AG04450 (cell line): ENCODE data around the gene LHFPL2. TPM values are rescaled to one million over a fixed set of nuclear protein-coding genes. Genes with fewer than 3 reads are reported as not detected.

Experiments used
- CTCF ChIA-PET: fragments of 300-600, 350-600 bp; formaldehyde crosslinking; extraction: SDS; loops from one replicate; lab custom pipeline; 2022; ENCODE audit warnings: antibody characterized with exemption, inconsistent platforms; lab: Charles Lee
- POLR2A ChIA-PET: fragments of 350-600 bp; formaldehyde crosslinking; extraction: SDS; loops from one replicate; lab custom pipeline; 2021; ENCODE audit warnings: antibody characterized with exemption, inconsistent platforms; lab: Yijun Ruan, JAX
- DNase-seq: peaks from one replicate; pipeline ENCODE4 v3.0.0-alpha.2; 2011; ENCODE audit warnings: low read depth, low spot score
- H3K27ac ChIP-seq: one replicate; pipeline ENCODE4 v1.5.1; 2012; ENCODE audit warnings: low read depth, low read length, control low read depth
- H3K27me3 ChIP-seq: one replicate; pipeline ENCODE4 v1.6.0; 2012; ENCODE audit warnings: low read length; ENCODE audit not compliant: control insufficient read depth, insufficient read depth
- H3K4me3 ChIP-seq: 2 replicates; pipeline ENCODE4 v1.5.1; 2011; ENCODE audit warnings: mild to moderate bottlenecking, low read depth, low read length, control low read depth
- H3K9me3 ChIP-seq: 2 replicates; pipeline ENCODE4 v1.5.1; 2012; ENCODE audit warnings: low read length; ENCODE audit not compliant: control insufficient read depth, insufficient read depth
- CTCF ChIP-seq: IDR thresholded peaks from 2 replicates; pipeline ENCODE4 v1.5.1; 2011; ENCODE audit warnings: low read depth, low read length, control low read depth, inconsistent platforms
- polyA plus RNA-seq: library from polyadenylated mRNA; depleted of rRNA; stranded (reverse); fragments of >200 nt; gene quantifications from 2 replicates; pipeline ENCODE4 v1.2.3, GENCODE V29; 2011

Gene LHFPL2
- polyA plus RNA-seq, 1 experiment: 20.1 TPM

DNA sequence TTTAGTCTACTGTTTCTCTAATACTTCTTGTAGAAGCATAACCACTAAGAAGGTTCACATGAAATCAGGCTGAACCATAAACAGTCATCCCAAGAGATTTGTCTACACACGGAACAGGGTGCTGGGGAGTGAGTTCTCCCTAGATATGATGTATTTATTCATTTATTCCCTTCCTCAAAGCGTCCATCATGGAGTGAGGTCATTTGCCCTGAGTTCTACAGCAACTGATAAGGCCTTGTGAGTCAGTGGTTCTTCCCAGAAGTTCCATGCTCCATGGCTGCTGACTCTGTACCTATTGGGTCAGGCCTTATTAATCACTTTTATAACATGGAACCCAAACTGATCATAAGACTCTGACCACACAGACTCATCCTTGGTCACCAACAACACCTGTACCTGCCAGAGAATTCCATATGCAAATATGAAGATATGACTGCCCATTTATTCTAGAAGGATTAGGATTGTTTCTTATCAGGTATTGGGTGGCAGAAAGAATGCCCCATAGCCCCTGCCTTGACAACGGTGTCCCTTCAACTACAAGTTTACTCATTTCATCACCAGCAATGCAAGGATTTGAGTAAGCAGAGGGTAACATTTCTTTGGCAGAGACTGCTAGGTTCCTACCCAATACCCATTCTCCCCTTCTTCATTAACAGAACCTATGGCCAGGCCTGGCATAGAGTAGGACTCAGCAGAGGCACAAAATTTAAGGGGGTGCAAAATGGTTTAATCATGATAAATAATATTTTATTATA lies 118.1 kb downstream of the LHFPL2 start:
- no peaks in the 10 kb centered on the region for H3K27me3 ChIP-seq
- TF ChIP-seq CTCF: no peak
- ChIA-PET CTCF (no interaction called here), POLR2A (interaction anchor here (1.1 kb wide), 1 partner anchor 26 kb away, joined by 4 read pairs; no protein-coding TSS in a partner anchor)
- no peak for DNase-seq
- no peaks in the 10 kb centered on the region; the same call in 1 of the 2 replicates for H3K9me3 ChIP-seq
- H3K4me3 ChIP-seq: no peak overlapping the region
- peak overlapping the region; percentile 71 for H3K27ac ChIP-seq

DNA sequence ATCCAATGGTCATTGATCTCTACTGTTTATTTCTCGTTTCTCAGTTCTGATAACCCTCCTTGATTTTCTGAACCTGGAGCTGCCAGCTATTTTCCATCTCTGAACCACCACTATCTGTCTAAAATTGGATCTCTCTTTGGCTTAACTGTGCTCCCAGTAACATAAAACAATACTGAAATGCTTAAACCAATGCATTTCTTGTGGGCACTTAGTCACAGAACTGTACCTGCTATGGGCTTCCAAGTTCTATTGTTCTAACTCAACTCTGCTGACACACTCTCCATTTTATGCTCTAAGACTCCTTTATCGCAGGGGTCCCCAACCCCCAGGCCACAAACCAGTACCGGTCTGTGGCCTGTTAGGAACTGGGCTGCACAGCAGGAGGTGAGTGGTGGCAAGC lies 120.6 kb downstream of the LHFPL2 start:
- POLR2A ChIA-PET: interaction anchor here (2.0 kb wide), 1 partner anchor 23 kb away, joined by 7 read pairs; no protein-coding TSS in a partner anchor
- no peak for DNase-seq
- H3K9me3 ChIP-seq: no peaks in the 10 kb centered on the region
- no peak for TF ChIP-seq CTCF
- CTCF ChIA-PET: interaction anchor here (1.7 kb wide), 1 partner anchor 10 kb away, joined by 7 read pairs; no protein-coding TSS in a partner anchor
- no peaks in the 10 kb centered on the region for H3K27me3 ChIP-seq
- H3K4me3 ChIP-seq: no peak overlapping the region
- H3K27ac ChIP-seq: no peak overlapping the region

DNA sequence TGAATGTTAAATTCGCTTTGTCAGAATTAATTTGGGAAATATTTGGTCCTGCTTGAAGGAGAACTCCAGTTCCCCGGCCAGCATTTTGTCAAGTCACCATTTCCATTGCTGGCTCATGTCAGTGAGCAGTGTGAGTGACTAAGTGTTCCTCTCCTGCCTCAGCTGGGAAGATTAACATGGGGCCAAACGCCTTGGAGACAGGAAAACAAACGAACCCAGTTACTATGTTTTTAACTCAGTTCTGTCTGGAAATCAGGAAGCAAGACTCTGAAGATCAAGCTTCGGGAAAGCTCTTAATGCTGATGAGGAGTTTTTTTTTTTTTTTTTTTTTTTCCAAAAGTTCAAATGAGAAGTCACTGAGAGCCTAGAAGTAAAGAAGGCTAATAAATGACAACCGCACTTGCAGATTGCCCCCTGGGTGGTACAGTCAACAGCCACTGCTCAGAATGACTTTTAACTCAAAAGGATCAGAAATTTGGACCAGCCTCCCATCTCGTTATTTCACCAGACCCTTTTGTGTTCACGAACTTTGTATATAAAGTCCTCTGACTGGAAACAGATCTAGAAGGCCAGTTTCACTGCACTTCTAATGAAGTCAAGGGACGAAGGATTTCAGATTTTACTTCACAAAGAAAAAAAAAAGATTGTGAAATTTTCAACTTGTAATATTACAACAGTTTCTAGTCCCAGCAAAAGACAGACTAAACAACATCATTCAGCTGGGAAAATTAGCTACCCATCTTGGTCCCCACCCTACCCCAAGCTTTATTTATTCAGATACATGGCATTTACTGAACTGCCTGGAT lies 121.3 kb downstream of the LHFPL2 start:
- H3K27me3 ChIP-seq: no peaks in the 10 kb centered on the region
- no peak for DNase-seq
- no peak overlapping the region for H3K27ac ChIP-seq
- ChIA-PET CTCF (interaction anchor here (0.5 to 1.7 kb wide), 7 partner anchors 10 to 605 kb away, joined by 3 to 7 read pairs (median 4); no protein-coding TSS in a partner anchor), POLR2A (interaction anchor here (0.6 to 2.0 kb wide), 4 partner anchors 22 to 68 kb away, joined by 3 to 7 read pairs (median 4); no protein-coding TSS in a partner anchor)
- H3K4me3 ChIP-seq: no peak overlapping the region
- no peak for TF ChIP-seq CTCF
- no peaks in the 10 kb centered on the region for H3K9me3 ChIP-seq

- ChIA-PET POLR2A (no interaction called here), CTCF (no interaction called here)
- H3K27ac ChIP-seq: no peak overlapping the region
- DNase-seq: no peak
- H3K27me3 ChIP-seq: no peaks in the 10 kb centered on the region
- no peak for TF ChIP-seq CTCF
- H3K4me3 ChIP-seq: no peak overlapping the region
- H3K9me3 ChIP-seq: no peaks in the 10 kb centered on the region
Measured at GRCh38 chr5:78526049-78526525, 122.5 kb downstream of the LHFPL2 start.
